Small intestine (tissue), 7 donors: Measurements from ENCODE around the gene MSI2. TPM values are rescaled to one million over a fixed set of nuclear protein-coding genes. Genes with fewer than 3 reads are reported as not detected.
A peak's percentile ranks its signal among the peaks of the same experiment; 100 is the strongest.

Experiments used
- DNase-seq, 2 donors: peaks; one replicate each; pipeline versions ENCODE4 v3.0.0 to v3.0.0-alpha.2; 2013
- FAIRE-seq: peaks from 2 replicates; lab custom pipeline; 2012; peaks lifted over from hg19 to GRCh38; lab: Jason Lieb, UNC
- H3K27ac ChIP-seq, 3 donors: one replicate each; pipeline ENCODE4 v1.5.1; 2013; ENCODE audit warnings: low read length in 2 of 3, mild to moderate bottlenecking in 2 of 3, control low read depth in 1 of 3, inconsistent platforms in 1 of 3, low read depth in 1 of 3, moderate library complexity in 1 of 3
- H3K27me3 ChIP-seq, 3 donors: one replicate each; pipeline ENCODE4 v1.6.1; 2013; ENCODE audit warnings: low read length in 3 of 3, inconsistent platforms in 1 of 3; ENCODE audit not compliant: control insufficient read depth in 3 of 3, insufficient read depth in 3 of 3
- H3K36me3 ChIP-seq, 3 donors: one replicate each; pipeline ENCODE4 v1.6.1; 2013; ENCODE audit warnings: low read length in 3 of 3, inconsistent platforms in 1 of 3, low read depth in 1 of 3, mild to moderate bottlenecking in 1 of 3, moderate library complexity in 1 of 3; ENCODE audit not compliant: control insufficient read depth in 3 of 3, insufficient read depth in 2 of 3
- H3K4me1 ChIP-seq, 3 donors: one replicate each; pipeline ENCODE4 v1.6.1; 2013; ENCODE audit warnings: low read length in 2 of 3, inconsistent platforms in 1 of 3, low read depth in 1 of 3, mild to moderate bottlenecking in 1 of 3, moderate library complexity in 1 of 3; ENCODE audit not compliant: control insufficient read depth in 3 of 3, insufficient read depth in 2 of 3
- H3K4me3 ChIP-seq, 3 donors: one replicate each; pipeline ENCODE4 v1.5.1; 2013; ENCODE audit warnings: low read length in 3 of 3, control low read depth in 1 of 3, inconsistent platforms in 1 of 3, low read depth in 1 of 3, mild to moderate bottlenecking in 1 of 3, moderate library complexity in 1 of 3
- H3K9me3 ChIP-seq, 2 donors: one replicate each; pipeline ENCODE4 v1.6.1; 2013; ENCODE audit warnings: low read depth in 1 of 2, low read length in 1 of 2; ENCODE audit not compliant: control insufficient read depth in 2 of 2, insufficient read depth in 1 of 2
- WGBS, 3 donors: extraction: QIAGEN DNeasy Blood & Tissue Kit; methylation state at CpG; one replicate each; pipeline ENCODE4 v1.1.7; 2013; 5-methylcytosine and 5-hydroxymethylcytosine counted together
- polyA plus RNA-seq, 4 donors: library from polyadenylated mRNA; stranded (reverse) in 3 of 4; unstranded in 1 of 4; fragments of 200-250 nt in 3 of 4; fragments of 120-200 nt in 1 of 4; gene quantifications; one replicate each; pipeline versions ENCODE4 v1.2.1 to v1.2.3, GENCODE V29; 2013
- donor health status: healthy with polysubstance abuse.
- donor health status: control.
- donor health status: control.
- donor health status: Bipolar disorder and iron deficiency.
- donor health status: healthy.

MSI2 gene
- polyA plus RNA-seq, 4 donors = 5.1 to 49.4 (median 12.6) TPM

- no peak overlapping the region for H3K4me3 ChIP-seq
Observed at GRCh38 chr17:57434361-57434760, 178.0 kb downstream of the MSI2 start.

GRCh38 chr17:57436565-57436964, 180.2 kb downstream of the MSI2 start:
- WGBS, 3 donors = 41 to 69% (median 43%) methylated on average over 4 of the region's 4 CpGs
- DNase-seq (peak in 1 of 2 donors; percentile 48), FAIRE-seq (no peak)
- Histone ChIP-seq H3K36me3 (peaks cover 0 to 19% (median 0%) of the 10 kb centered on the region in 3 donors), H3K27me3 (no peaks in the 10 kb centered on the region), H3K4me3 (no peak overlapping the region), H3K4me1 (peaks cover 2 to 32% (median 19%) of the 10 kb centered on the region in 3 donors), H3K27ac (no peak overlapping the region), H3K9me3 (no peaks in the 10 kb centered on the region)

More at GRCh38 chr17:57434361-57434760, 178.0 kb downstream of the MSI2 start:
- no peak overlapping the region for H3K27ac ChIP-seq
- WGBS, 3 donors = 93 to 100% (median 97%) methylated on average over 1 of the region's 1 CpG
- H3K9me3 ChIP-seq = no peaks in the 10 kb centered on the region
- H3K27me3 ChIP-seq = no peaks in the 10 kb centered on the region
- FAIRE-seq (no peak), DNase-seq (no peak)
- peaks cover 0 to 25% (median 0%) of the 10 kb centered on the region in 3 donors for H3K36me3 ChIP-seq
- H3K4me1 ChIP-seq = peaks cover 0 to 10% (median 0%) of the 10 kb centered on the region in 3 donors

GRCh38 chr17:57438066-57438731, 181.9 kb downstream of the MSI2 start:
- H3K36me3 ChIP-seq = peaks cover 0 to 15% (median 0%) of the 10 kb centered on the region in 3 donors
- peaks cover 2 to 46% (median 27%) of the 10 kb centered on the region in 3 donors for H3K4me1 ChIP-seq
- no peaks in the 10 kb centered on the region for H3K27me3 ChIP-seq
- no peaks in the 10 kb centered on the region for H3K9me3 ChIP-seq
- WGBS, 3 donors = 84 to 94% (median 88%) methylated on average over 9 of the region's 9 CpGs
- no peak overlapping the region for H3K4me3 ChIP-seq
- DNase-seq (no peak), FAIRE-seq (no peak)
- H3K27ac ChIP-seq = no peak overlapping the region

- peaks cover 2 to 48% (median 28%) of the 10 kb centered on the region in 3 donors for H3K4me1 ChIP-seq
- H3K27ac ChIP-seq = peak overlapping the region in 1 of 3 donors; percentile 79
- H3K36me3 ChIP-seq = peaks cover 0 to 24% (median 0%) of the 10 kb centered on the region in 3 donors
- FAIRE-seq = no peak
- peak in 1 of 2 donors; percentile 60 for DNase-seq
- no peak overlapping the region for H3K4me3 ChIP-seq
- no peaks in the 10 kb centered on the region for H3K27me3 ChIP-seq
- WGBS, 3 donors = 77 to 85% (median 78%) methylated on average over 5 of the region's 5 CpGs
- no peaks in the 10 kb centered on the region for H3K9me3 ChIP-seq
Observed at GRCh38 chr17:57439651-57440050, 183.3 kb downstream of the MSI2 start.

- DNase-seq (peak; percentile 29 to 67), FAIRE-seq (no peak)
- Histone ChIP-seq H3K4me3 (no peak overlapping the region), H3K36me3 (peaks cover 0 to 24% (median 0%) of the 10 kb centered on the region in 3 donors), H3K27ac (peak overlapping the region in 2 of 3 donors; percentile 28 to 79), H3K9me3 (no peaks in the 10 kb centered on the region), H3K4me1 (peaks cover 2 to 48% (median 28%) of the 10 kb centered on the region in 3 donors), H3K27me3 (no peaks in the 10 kb centered on the region)
- WGBS, 3 donors = 37 to 54% (median 49%) methylated on average over 15 of the region's 15 CpGs
Observed at GRCh38 chr17:57440522-57441269, 184.4 kb downstream of the MSI2 start.

- Histone ChIP-seq H3K36me3 (peaks cover 0 to 28% (median 0%) of the 10 kb centered on the region in 3 donors), H3K4me3 (no peak overlapping the region), H3K27ac (peak overlapping the region in 2 of 3 donors; percentile 28 to 79), H3K9me3 (no peaks in the 10 kb centered on the region), H3K27me3 (no peaks in the 10 kb centered on the region), H3K4me1 (peaks cover 2 to 46% (median 28%) of the 10 kb centered on the region in 3 donors)
- FAIRE-seq = no peak
- 49 to 59% (median 57%) methylated on average over 1 of the region's 1 CpG for WGBS, 3 donors
- no peak for DNase-seq
Observed at GRCh38 chr17:57441270-57441600, 184.9 kb downstream of the MSI2 start.

- Histone ChIP-seq H3K27ac (peak overlapping the region in 1 of 3 donors; percentile 12), H3K36me3 (peaks cover 0 to 32% (median 0%) of the 10 kb centered on the region in 3 donors), H3K27me3 (no peaks in the 10 kb centered on the region), H3K9me3 (no peaks in the 10 kb centered on the region), H3K4me3 (no peak overlapping the region), H3K4me1 (peaks cover 2 to 43% (median 28%) of the 10 kb centered on the region in 3 donors)
- DNase-seq (no peak), FAIRE-seq (no peak)
- 73 to 91% (median 88%) methylated on average over 9 of the region's 9 CpGs for WGBS, 3 donors
Observed at GRCh38 chr17:57442401-57442823, 186.1 kb downstream of the MSI2 start.

- H3K27ac ChIP-seq = peak overlapping the region in 1 of 3 donors; percentile 41
- peaks cover 0 to 33% (median 0%) of the 10 kb centered on the region in 3 donors for H3K36me3 ChIP-seq
- DNase-seq (no peak), FAIRE-seq (no peak)
- H3K9me3 ChIP-seq = no peaks in the 10 kb centered on the region
- H3K27me3 ChIP-seq = no peaks in the 10 kb centered on the region
- WGBS, 3 donors = 52 to 60% (median 59%) methylated on average over 16 of the region's 16 CpGs
- H3K4me1 ChIP-seq = peaks cover 2 to 43% (median 28%) of the 10 kb centered on the region in 3 donors
- no peak overlapping the region for H3K4me3 ChIP-seq
Observed at GRCh38 chr17:57442914-57443571, 186.7 kb downstream of the MSI2 start.
